Activated naive CD8-positive, alpha-beta T cell (primary cell): Measurements from ENCODE around the gene APCDD1L.
"Not testable (repeated sequence)": the region's sequence is repeated elsewhere in the genome, so short reads cannot be mapped to it uniquely, and the experiment has no call there.

Experiments
- H3K27ac Mint-ChIP-seq: one replicate; pipeline ENCODE4 v1.8.0; 2021; ENCODE audit warnings: mixed read lengths
- H3K27me3 Mint-ChIP-seq: one replicate; pipeline ENCODE4 v1.8.0; 2021; ENCODE audit warnings: mixed read lengths
- H3K36me3 Mint-ChIP-seq: one replicate; pipeline ENCODE4 v1.8.0; 2021; ENCODE audit warnings: mixed read lengths
- H3K4me1 Mint-ChIP-seq: one replicate; pipeline ENCODE4 v1.8.0; 2021; ENCODE audit warnings: low read depth, mixed read lengths
- H3K4me3 Mint-ChIP-seq: one replicate; pipeline ENCODE4 v1.8.0; 2021; ENCODE audit warnings: mild to moderate bottlenecking, mixed read lengths
- H3K9me3 Mint-ChIP-seq: one replicate; pipeline ENCODE4 v1.8.0; 2021; ENCODE audit warnings: low read depth, mixed read lengths

Gene APCDD1L

DNA sequence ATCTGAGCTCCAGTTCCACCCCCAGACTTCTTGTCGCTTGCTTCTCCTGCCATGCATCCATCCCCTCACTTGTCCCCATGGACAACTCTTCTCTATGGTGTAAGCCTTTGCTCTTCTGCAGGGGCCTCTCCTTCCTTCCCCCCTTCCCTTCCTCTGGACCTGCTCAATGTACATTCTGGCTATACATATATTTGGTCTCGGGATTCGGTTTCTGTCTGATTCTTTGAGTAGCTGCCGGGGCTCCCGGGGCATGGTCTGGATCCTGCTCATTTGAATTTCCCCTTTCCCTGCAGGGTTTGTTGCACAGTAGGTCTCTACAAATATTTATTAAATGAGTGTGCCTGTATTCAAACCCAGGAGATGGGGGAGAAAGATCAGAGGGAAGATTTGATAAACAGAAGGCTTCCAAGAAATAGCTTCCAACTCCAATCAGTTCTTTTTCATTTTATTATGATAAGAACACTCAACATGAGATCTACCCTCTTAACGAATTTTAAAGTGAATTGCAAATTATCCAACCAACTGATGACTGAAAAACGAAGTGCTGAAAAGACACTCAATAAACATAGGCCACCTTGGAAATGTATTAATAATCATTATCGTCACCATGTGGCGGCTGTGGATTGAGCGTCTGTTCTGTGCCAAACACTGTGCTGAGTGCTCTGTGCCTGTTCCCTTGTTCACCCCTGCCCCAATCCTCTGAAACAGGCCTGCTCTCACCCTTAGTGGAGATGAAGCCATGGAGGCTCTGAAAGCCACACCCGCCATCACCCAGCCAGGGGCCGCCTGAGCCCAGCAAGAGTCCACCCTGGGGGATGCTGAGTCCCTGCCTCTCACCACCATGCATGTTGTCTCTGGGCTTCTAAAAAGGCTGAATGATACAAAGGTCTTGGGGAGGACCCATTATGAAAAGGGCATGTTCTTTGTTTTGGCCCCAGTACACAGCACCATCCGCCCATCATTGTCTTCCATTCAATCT is 34.3 kb upstream of the APCDD1L start:
- Mint-ChIP-seq H3K4me1 (no peaks in the 10 kb centered on the region), H3K27me3 (peaks cover 3% of the 10 kb centered on the region), H3K4me3 (no peak overlapping the region), H3K9me3 (no peaks in the 10 kb centered on the region), H3K27ac (no peak overlapping the region), H3K36me3 (no peaks in the 10 kb centered on the region)

DNA sequence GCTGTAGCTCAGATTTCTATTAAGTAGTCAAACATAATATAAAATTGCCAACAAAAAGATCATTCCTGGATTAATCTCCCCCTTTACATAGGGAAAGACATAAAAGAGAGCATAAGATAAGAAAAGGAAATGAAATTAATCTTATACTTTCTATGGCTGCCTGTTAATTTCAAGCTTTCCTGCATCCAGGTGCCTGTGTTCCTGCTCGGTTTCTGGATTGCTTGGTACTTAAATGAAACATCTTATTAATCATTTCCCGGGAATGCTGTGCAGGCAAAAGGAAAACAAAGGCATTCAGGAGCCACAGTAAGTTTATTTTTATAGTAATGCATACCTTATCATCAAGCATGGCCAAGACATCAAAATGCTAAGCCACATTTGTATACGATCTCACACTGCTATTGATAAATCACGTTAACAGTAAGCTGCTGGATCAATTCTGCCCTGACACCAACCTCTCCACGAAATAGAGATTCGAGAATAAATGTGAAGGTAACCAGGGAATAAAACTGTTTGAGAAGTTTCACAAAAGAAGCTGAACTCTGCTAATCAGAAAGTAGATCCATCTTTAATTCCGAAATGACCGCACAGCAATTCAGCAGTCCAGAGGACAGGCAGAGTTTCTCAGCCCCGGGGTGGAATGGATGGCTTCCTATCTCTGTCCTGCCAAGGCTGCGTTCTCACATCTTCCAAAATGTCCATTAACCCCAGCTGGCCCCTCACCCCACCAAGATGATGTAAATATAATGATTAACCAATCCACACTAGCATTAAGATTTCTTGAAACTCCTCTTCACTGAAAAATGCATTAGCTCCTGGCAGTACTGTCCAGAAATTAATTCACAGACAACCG is 32.6 kb upstream of the APCDD1L start:
- H3K9me3 Mint-ChIP-seq: no peaks in the 10 kb centered on the region

DNA sequence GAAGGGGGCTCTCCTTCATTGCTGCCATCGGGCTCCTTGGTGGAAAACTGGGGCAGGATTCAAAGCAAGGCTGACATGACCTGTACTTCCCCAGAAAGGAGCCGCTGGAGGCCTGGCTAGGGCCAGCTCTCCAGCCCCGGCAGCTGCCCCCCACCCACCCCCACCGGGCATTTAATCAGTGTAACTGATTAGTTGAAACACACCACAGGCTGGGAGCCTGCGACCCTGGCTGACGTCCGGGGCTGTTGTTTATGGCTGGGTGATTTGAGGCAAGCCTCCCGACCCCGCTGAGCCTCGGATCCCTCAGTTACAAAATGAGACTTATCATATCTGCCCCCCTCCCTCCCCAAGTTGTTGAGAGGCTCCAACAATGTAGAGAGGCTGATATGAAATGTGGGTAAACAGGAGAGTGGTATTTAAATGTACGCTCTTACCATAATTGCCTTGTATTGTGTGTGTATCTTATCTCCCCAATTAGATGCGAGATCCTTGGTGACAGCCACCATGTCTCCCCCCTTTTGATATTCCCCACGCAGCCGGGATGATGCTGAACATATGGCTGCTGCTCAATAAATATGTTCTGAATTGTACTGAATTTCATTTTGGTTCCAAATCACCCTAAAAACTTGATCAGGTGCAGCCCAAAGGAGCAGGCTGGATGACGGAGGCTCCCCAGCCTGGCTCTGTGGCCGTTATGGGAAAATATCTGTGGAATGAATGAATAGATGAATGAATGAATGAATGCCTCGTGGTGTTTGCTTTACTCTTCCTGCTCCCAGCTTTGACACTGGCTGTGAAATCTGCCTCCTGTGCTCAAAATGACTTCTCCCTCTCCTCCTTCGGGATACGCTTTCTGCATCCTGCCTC is 31.8 kb upstream of the APCDD1L start:
- Mint-ChIP-seq H3K27ac (no peak overlapping the region), H3K4me1 (no peaks in the 10 kb centered on the region), H3K9me3 (no peaks in the 10 kb centered on the region), H3K4me3 (no peak overlapping the region), H3K36me3 (no peaks in the 10 kb centered on the region), H3K27me3 (peaks cover 3% of the 10 kb centered on the region)

More for the DNA sequence above, 32.6 kb upstream of the APCDD1L start:
- Mint-ChIP-seq H3K27me3 (peaks cover 3% of the 10 kb centered on the region), H3K4me1 (no peaks in the 10 kb centered on the region), H3K36me3 (no peaks in the 10 kb centered on the region), H3K4me3 (no peak overlapping the region), H3K27ac (no peak overlapping the region)

DNA sequence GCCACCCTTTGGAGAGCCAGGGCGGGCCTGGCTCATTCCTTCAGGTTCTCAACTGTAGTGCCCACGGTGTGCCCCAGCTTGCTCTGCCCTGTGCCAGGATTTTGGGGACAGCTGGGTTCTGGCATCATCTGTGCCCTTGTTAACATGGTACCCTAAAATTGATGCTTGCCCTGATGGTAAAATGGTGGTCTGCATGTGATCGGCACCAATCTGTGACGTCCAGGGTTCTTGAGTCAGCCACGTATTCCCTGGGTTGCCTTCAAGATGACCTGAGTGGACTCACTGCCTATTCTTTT is 31.2 kb upstream of the APCDD1L start:
- Mint-ChIP-seq H3K27ac (no peak overlapping the region), H3K4me3 (no peak overlapping the region), H3K9me3 (no peaks in the 10 kb centered on the region), H3K27me3 (peaks cover 3% of the 10 kb centered on the region), H3K4me1 (no peaks in the 10 kb centered on the region), H3K36me3 (no peaks in the 10 kb centered on the region)

DNA sequence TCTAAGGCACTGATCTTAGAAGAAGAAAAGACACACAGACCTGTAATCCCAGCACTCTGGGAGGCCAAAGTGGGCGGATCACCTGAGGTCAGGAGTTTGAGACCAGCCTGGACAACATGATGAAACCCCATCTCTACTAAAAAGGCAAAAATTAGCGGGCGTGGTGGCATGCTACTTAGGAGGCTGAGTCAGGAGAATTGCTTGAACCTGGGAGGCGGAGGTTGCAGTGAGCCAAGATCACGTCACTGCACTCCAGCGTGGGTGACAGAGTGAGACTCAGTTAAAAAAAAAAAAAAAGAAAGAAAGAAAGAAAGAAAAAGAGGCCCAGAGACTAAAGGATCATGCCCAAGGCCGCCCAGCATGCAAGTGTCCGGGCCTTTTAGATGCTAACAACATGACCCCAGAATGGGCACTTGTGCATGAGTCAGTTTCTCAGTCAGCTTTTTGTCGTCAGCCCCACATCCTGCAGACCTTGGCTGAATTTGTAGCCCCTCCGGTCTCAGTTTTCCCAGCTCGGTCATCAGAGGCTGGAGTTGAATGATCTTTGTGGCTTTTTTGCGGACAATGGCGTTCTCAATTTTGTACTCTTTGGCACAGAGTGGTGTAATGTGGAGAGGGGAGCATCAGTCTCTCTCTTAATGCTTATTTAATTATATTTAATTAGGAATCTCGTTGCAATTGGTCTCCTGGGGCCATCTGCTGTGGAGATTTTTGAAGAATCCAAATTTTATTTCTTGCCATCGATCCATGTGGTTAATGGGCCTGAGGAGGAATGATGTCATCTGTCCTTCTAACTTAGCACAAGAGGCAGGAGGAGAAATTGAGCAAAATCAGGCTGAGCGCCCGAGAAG is 30.6 kb upstream of the APCDD1L start:
- Mint-ChIP-seq H3K27me3 (peaks cover 3% of the 10 kb centered on the region), H3K4me1 (no peaks in the 10 kb centered on the region), H3K9me3 (no peaks in the 10 kb centered on the region), H3K27ac (no peak overlapping the region), H3K4me3 (no peak overlapping the region), H3K36me3 (no peaks in the 10 kb centered on the region)

DNA sequence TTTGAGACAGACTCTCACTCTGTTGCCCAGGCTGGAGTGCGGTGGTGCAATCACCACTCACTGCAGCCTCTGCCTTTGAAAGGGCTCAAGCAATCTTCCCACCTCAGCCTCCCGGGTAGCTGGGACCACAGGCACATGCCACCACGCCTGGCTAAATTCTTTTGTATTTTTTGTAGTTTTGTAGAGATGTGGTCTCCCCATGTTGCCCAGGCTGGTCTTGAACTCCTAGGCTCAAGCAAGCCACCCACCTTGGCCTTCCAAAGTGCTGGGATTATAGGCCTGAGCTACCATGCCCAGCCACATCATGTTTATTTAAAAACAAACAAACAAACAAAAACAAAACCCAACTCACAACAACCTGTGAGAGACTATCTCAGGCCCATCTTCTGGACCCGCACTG is 29.7 kb upstream of the APCDD1L start:
- H3K4me1 Mint-ChIP-seq: no peaks in the 10 kb centered on the region
- no peak overlapping the region for H3K4me3 Mint-ChIP-seq
- H3K9me3 Mint-ChIP-seq: no peaks in the 10 kb centered on the region
- H3K36me3 Mint-ChIP-seq: no peaks in the 10 kb centered on the region
- H3K27ac Mint-ChIP-seq: no peak overlapping the region
- peaks cover 3% of the 10 kb centered on the region for H3K27me3 Mint-ChIP-seq

DNA sequence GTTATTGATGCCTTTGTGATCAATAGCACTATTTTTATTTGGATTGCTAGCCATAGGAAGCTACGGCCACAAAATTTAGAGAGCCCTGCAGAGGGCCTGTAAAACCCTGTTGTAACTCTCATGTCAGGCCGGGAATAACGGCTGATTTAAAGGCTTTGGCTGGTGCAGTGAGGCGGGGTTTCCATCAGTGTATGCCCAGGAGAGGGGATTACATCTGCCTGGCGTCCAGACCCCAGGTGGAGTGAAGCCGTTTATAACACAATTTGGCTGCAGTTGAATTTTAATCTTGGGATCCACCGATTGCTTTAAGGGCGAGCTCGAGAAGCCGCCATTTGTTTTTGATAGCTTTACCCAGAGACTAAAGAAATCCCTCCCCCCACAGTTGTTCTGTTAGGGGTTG is 29.1 kb upstream of the APCDD1L start:
- Mint-ChIP-seq H3K9me3 (no peaks in the 10 kb centered on the region), H3K27me3 (peaks cover 3% of the 10 kb centered on the region), H3K4me1 (no peaks in the 10 kb centered on the region), H3K27ac (no peak overlapping the region), H3K36me3 (no peaks in the 10 kb centered on the region), H3K4me3 (no peak overlapping the region)

DNA sequence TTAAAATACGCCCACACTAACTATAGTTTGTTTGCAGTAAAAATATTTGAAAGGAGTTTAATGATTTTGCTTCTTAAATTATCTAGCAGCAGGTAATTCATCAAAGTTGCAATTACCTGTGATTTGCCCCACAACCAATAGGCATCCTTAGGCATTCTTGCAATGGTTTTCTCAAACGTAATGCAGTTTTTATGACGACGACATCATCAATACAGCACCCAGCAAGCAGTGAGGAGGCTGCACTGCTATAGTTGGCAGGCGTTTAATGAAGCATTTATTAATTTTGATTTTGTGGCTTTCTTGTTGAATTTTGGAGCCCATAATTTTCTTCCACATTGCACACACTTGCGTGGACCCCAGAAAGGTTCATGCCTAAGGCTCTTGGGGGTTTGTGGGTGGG is 28.1 kb upstream of the APCDD1L start:
- Mint-ChIP-seq H3K4me3 (no peak overlapping the region), H3K4me1 (no peaks in the 10 kb centered on the region), H3K27me3 (peaks cover 3% of the 10 kb centered on the region), H3K27ac (no peak overlapping the region), H3K36me3 (no peaks in the 10 kb centered on the region), H3K9me3 (no peaks in the 10 kb centered on the region)

DNA sequence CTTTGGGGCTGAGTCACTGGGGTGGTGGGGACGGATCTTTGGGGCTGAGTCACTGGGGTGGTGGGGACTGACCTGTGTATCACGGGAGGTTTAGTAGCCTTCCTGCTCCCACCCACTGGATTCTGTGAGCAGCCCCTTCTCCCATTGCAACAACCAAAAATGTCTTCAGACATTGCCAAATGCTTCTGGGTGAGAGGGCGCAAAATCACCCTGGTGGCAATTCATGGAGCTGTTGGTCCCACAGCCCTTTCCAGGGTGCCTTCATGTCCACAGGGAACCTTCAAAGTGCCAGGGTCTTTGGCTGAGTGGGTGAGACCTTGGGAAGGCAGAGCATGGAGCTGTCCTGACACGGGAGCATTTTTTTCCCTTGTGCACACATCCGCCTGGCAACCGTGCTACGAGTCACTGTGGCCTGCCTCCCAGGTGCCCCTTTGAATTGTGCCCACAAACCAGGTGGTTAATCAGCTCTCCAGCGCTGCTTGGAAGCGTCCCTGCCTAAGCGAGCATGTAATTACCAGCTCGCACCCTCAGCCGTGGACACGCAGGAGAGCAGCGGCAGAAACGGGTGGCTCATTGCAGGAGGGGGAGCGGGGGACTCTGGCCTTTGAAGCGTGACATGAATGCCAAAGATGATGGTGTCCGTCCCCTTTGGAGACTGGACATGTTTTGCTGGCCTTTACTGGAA is 27.4 kb upstream of the APCDD1L start:
- Mint-ChIP-seq H3K4me3 (no peak overlapping the region), H3K27me3 (peaks cover 3% of the 10 kb centered on the region), H3K4me1 (no peaks in the 10 kb centered on the region), H3K9me3 (no peaks in the 10 kb centered on the region), H3K27ac (no peak overlapping the region), H3K36me3 (no peaks in the 10 kb centered on the region)

DNA sequence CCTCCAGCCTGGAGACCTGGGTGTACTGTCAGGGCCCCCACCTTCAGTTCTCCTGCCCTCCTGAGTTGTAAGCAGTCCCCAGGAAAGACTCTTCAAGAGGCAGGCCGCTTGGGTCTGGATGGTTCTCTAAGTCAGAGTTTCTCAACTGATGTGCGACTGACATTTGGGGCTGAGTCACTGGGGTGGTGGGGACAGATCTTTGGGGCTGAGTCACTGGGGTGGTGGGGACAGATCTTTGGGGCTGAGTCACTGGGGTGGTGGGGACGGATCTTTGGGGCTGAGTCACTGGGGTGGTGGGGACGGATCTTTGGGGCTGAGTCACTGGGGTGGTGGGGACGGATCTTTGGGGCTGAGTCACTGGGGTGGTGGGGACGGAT is 26.8 kb upstream of the APCDD1L start:
- not testable (repeated sequence) for H3K27me3 Mint-ChIP-seq, H3K4me1 Mint-ChIP-seq, H3K9me3 Mint-ChIP-seq, H3K36me3 Mint-ChIP-seq, H3K4me3 Mint-ChIP-seq, H3K27ac Mint-ChIP-seq

DNA sequence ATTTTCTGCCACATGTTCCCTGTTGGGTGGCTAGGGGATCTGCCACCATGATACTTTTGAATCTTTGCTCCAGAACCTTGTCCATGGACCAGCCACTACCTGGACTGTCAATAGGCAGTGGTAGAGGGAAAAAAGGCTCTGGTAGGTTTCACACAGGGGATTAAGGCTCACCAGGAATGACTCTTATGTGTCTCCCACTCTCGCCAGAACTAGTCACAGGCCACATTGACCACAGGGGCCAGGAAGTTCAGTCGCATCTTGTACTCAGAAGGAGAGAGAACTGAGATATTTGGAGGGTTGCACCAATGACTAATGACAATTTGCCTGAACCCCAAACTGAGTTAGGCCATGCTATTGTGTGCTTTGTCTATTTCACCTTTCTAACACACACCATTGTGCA is 23.6 kb upstream of the APCDD1L start:
- Mint-ChIP-seq H3K9me3 (no peaks in the 10 kb centered on the region), H3K27ac (no peak overlapping the region), H3K36me3 (peaks cover 4% of the 10 kb centered on the region), H3K4me3 (no peak overlapping the region), H3K4me1 (no peaks in the 10 kb centered on the region), H3K27me3 (no peaks in the 10 kb centered on the region)

DNA sequence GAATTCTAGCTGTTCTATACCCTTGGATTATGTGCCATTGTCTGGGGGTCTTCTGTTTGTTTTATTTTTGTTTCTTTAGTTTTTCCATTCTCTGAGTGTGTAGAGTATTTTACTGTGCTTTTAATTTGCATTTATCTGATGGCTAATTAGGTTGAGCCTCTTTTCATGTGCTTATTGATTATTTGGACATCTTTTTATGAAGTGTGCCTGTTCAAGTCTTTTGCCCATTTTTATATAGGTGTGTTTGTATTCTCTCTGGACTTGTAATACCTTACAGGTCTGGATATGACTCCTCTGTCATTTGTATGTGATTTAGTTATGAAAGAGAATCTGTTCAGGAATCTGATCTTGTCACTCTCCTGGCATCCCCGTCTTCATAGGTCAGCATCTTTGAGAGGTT is 22.6 kb upstream of the APCDD1L start:
- peaks cover 2% of the 10 kb centered on the region for H3K27me3 Mint-ChIP-seq
- H3K9me3 Mint-ChIP-seq: peaks cover 3% of the 10 kb centered on the region
- H3K36me3 Mint-ChIP-seq: peaks cover 8% of the 10 kb centered on the region
- no peak overlapping the region for H3K4me3 Mint-ChIP-seq
- H3K27ac Mint-ChIP-seq: no peak overlapping the region
- no peaks in the 10 kb centered on the region for H3K4me1 Mint-ChIP-seq

DNA sequence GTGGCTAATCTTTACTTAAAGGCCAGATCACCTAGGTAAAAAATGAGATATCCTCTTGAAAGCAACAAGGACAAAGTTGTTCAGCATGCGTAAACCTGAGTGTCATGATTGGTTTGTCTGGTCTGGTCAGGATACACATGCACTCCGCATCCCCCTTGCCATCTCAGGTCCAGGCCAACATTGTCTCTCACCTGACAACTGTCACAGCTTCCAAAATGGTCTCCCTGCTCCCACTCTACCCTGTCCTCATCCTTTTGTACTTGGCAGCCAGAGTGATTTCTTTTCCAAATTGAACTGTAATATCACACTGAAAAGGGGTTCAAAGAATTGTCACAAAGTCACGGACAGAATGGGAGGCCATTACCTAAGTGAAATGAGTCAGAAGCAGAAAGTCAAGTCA is 21.1 kb upstream of the APCDD1L start:
- Mint-ChIP-seq H3K4me3 (no peak overlapping the region), H3K4me1 (no peaks in the 10 kb centered on the region), H3K9me3 (peaks cover 14% of the 10 kb centered on the region), H3K27me3 (peaks cover 2% of the 10 kb centered on the region), H3K27ac (no peak overlapping the region), H3K36me3 (peaks cover 8% of the 10 kb centered on the region)

DNA sequence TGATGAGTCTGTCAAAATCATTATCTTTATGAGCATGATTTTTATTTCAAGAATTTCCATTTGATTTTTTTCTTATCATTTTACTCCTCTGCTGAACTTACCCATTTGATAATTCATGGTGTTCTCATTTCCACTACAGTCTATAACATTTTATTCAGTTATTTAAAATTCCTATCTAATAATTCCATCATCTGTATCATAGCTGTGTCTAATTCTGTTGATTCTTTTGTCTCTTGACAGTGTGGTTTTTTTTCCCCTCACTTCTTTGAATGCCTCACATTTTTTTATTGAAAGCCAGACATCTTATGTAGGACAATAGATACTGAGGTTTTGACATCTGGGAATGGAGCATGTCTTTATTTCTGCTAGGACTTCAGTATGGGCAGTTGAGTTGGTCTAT is 16.5 kb upstream of the APCDD1L start:
- Mint-ChIP-seq H3K4me3 (no peak overlapping the region), H3K36me3 (peaks cover 15% of the 10 kb centered on the region), H3K9me3 (peaks cover 19% of the 10 kb centered on the region), H3K27me3 (peaks cover 2% of the 10 kb centered on the region), H3K27ac (no peak overlapping the region), H3K4me1 (no peaks in the 10 kb centered on the region)
